HT-29 (cell line): ENCODE results near the gene OR6B2. TPM values are rescaled to one million over a fixed set of nuclear protein-coding genes. Genes with fewer than 3 reads are reported as not detected.

ENCODE experiments used
- total RNA-seq: library from RNA; depleted of rRNA; stranded (reverse); fragments of >200 nt; shearing (Covaris generic); gene quantifications from 2 replicates; pipeline ENCODE4 v1.2.3, GENCODE V29; 2014; rRNA removed

The OR6B2 gene
- total RNA-seq, 1 experiment from 2014 or later = not detected

Other genes with a start within 250 kb of the OR6B2 start
- 109 and 114 TPM in 2 replicates for gene NDUFA10, start 5.1 kb downstream of the OR6B2 start, total RNA-seq
- not detected in 2 replicates for gene OR6B3, start 23.1 kb upstream of the OR6B2 start, total RNA-seq
- 286 and 411 TPM in 2 replicates for gene COPS9, start 105.9 kb upstream of the OR6B2 start, total RNA-seq
- not detected in 2 replicates for gene OTOS, start 110.2 kb upstream of the OR6B2 start, total RNA-seq